IMR-90 (cell line): ENCODE measurements around the gene MARVELD3. TPM values are rescaled to one million over a fixed set of nuclear protein-coding genes. Genes with fewer than 3 reads are reported as not detected.

ENCODE experiments used
- ATAC-seq: fragments of 200-7000 bp; cut with Tn5 transposase; 2 replicates; pipeline ENCODE4 v1.9.1; 2020; ENCODE audit warnings: low read depth, mild to moderate bottlenecking, moderate library complexity
- BruUV-seq: library from RNA; stranded (reverse); fragments of 400-500 nt; replicated peaks from 2 replicates; lab custom pipeline; 2021; lab: Mats Ljungman, UMichigan
- CTCF ChIA-PET: fragments of 300-600 bp; formaldehyde crosslinking; extraction: SDS; loops from one replicate; lab custom pipeline; 2021; ENCODE audit warnings: antibody characterized with exemption; lab: Yijun Ruan, JAX
- POLR2A ChIA-PET: fragments of 300-600 bp; sonication (Branson Sonifier 250); formaldehyde crosslinking; loops from one replicate; lab custom pipeline; 2022; ENCODE audit warnings: antibody characterized with exemption; ENCODE audit not compliant: unreplicated experiment; lab: Charles Lee
- DNase-seq: peaks from one replicate; pipeline ENCODE4 v3.0.0; 2013
- H2AFZ ChIP-seq: replicated peaks from 2 replicates; pipeline ENCODE3; 2013; ENCODE audit warnings: low read length, mild to moderate bottlenecking; ENCODE audit not compliant: poor library complexity
- H2AK5ac ChIP-seq: 2 replicates; pipeline ENCODE4 v1.6.1; 2013; ENCODE audit warnings: low read depth, low read length, inconsistent platforms
- H2AK9ac ChIP-seq: replicated peaks from 2 replicates; pipeline ENCODE3; 2013; ENCODE audit warnings: mild to moderate bottlenecking, low read depth, low read length, moderate library complexity; ENCODE audit not compliant: poor library complexity
- H2BK120ac ChIP-seq: 2 replicates; pipeline ENCODE4 v1.6.1; 2013; ENCODE audit warnings: low read depth, low read length, inconsistent platforms
- H2BK15ac ChIP-seq: 3 replicates; pipeline ENCODE4 v1.6.1; 2013; ENCODE audit warnings: low read depth, low read length, inconsistent platforms
- H2BK20ac ChIP-seq: 2 replicates; pipeline ENCODE4 v1.6.1; 2013; ENCODE audit warnings: low read depth, mild to moderate bottlenecking, inconsistent platforms, low read length, moderate library complexity
- H2BK5ac ChIP-seq: 2 replicates; pipeline ENCODE4 v1.6.1; 2013; ENCODE audit warnings: mild to moderate bottlenecking, low read depth, low read length, inconsistent platforms; ENCODE audit not compliant: poor library complexity, severe bottlenecking
- H3K14ac ChIP-seq: replicated peaks from 2 replicates; pipeline ENCODE4 v1.6.1; 2013; ENCODE audit warnings: low read depth, low read length, inconsistent platforms
- H3K18ac ChIP-seq: 2 replicates; pipeline ENCODE4 v1.6.1; 2013; ENCODE audit warnings: low read depth, low read length, control low read depth
- H3K23ac ChIP-seq: 2 replicates; pipeline ENCODE4 v1.6.1; 2013; ENCODE audit warnings: low read depth, low read length, inconsistent platforms
- H3K27ac ChIP-seq: 2 replicates; pipeline ENCODE4 v1.5.1; 2013; ENCODE audit warnings: mild to moderate bottlenecking, control low read depth, low read length; ENCODE audit not compliant: insufficient read depth
- H3K27me3 ChIP-seq: 2 replicates; pipeline ENCODE4 v1.6.1; 2013; ENCODE audit warnings: low read length; ENCODE audit not compliant: control insufficient read depth, insufficient read depth
- H3K36me3 ChIP-seq: 2 replicates; pipeline ENCODE4 v1.6.1; 2013; ENCODE audit warnings: low read length, mixed read lengths; ENCODE audit not compliant: control insufficient read depth, insufficient read depth
- H3K4ac ChIP-seq: 2 replicates; pipeline ENCODE4 v1.6.1; 2013; ENCODE audit warnings: low read depth, low read length, inconsistent platforms
- H3K4me1 ChIP-seq: 2 replicates; pipeline ENCODE4 v1.6.1; 2013; ENCODE audit warnings: low read length, mixed read lengths; ENCODE audit not compliant: control insufficient read depth, insufficient read depth
- H3K4me2 ChIP-seq: 2 replicates; pipeline ENCODE4 v1.6.1; 2013; ENCODE audit warnings: low read depth, mild to moderate bottlenecking, control low read depth, low read length, moderate library complexity
- H3K4me3 ChIP-seq: 2 replicates; pipeline ENCODE4 v1.5.1; 2013; ENCODE audit warnings: low read depth, mild to moderate bottlenecking, control low read depth, low read length, moderate library complexity; ENCODE audit not compliant: insufficient read depth
- H3K56ac ChIP-seq: 2 replicates; pipeline ENCODE4 v1.6.1; 2013; ENCODE audit warnings: low read length, inconsistent platforms; ENCODE audit not compliant: insufficient read depth; ENCODE audit errors: extremely low read depth
- H3K79me1 ChIP-seq, 2 experiments: 2 replicates each; pipeline ENCODE4 v1.6.1; 2013; ENCODE audit warnings: low read length in 2 of 2, inconsistent platforms in 1 of 2, low read depth in 1 of 2
- H3K9ac ChIP-seq: 2 replicates; pipeline ENCODE4 v1.6.1; 2013; ENCODE audit warnings: low read depth, low read length, control low read depth
- H3K9me1 ChIP-seq: 2 replicates; pipeline ENCODE4 v1.6.1; 2013; ENCODE audit warnings: low read length, inconsistent platforms; ENCODE audit not compliant: insufficient read depth
- H3K9me3 ChIP-seq: 2 replicates; pipeline ENCODE4 v1.6.1; 2013; ENCODE audit warnings: low read length; ENCODE audit not compliant: control insufficient read depth, insufficient read depth
- H4K20me1 ChIP-seq: 2 replicates; pipeline ENCODE4 v1.6.1; 2013; ENCODE audit warnings: low read length, inconsistent platforms; ENCODE audit not compliant: insufficient read depth
- H4K5ac ChIP-seq: 2 replicates; pipeline ENCODE4 v1.6.1; 2013; ENCODE audit warnings: mild to moderate bottlenecking, low read depth, low read length, control low read depth
- H4K8ac ChIP-seq, 2 experiments: 2 replicates each; pipeline ENCODE4 v1.6.1; 2013; ENCODE audit warnings: low read depth in 2 of 2, low read length in 2 of 2, control low read depth in 1 of 2, inconsistent platforms in 1 of 2
- H4K91ac ChIP-seq: 2 replicates; pipeline ENCODE4 v1.6.1; 2013; ENCODE audit warnings: low read depth, low read length, inconsistent platforms; ENCODE audit not compliant: insufficient read depth
- BHLHE40 ChIP-seq: fragments of 150-350 bp; IDR thresholded peaks from 2 replicates; pipeline ENCODE4 v1.6.1; 2016; ENCODE audit warnings: mild to moderate bottlenecking, low read depth, low read length
- FOS ChIP-seq: fragments of 150-350 bp; IDR thresholded peaks from 2 replicates; pipeline ENCODE4 v1.6.1; 2016; ENCODE audit warnings: low read depth, low read length
- MAZ ChIP-seq: IDR thresholded peaks from 2 replicates; pipeline ENCODE4 v1.6.1; 2012; ENCODE audit warnings: low read depth, mild to moderate bottlenecking, low read length, improper control_type of control experiment, moderate library complexity, borderline replicate concordance
- MXI1 ChIP-seq: IDR thresholded peaks from 2 replicates; pipeline ENCODE4 v1.6.1; 2012; ENCODE audit warnings: low read depth, mild to moderate bottlenecking, low read length, moderate library complexity, borderline replicate concordance
- RAD21 ChIP-seq: IDR thresholded peaks from 2 replicates; pipeline ENCODE4 v1.6.1; 2012; ENCODE audit warnings: low read length, improper control_type of control experiment
- SMC3 ChIP-seq: fragments of 150-350 bp; IDR thresholded peaks from 2 replicates; pipeline ENCODE4 v1.6.1; 2016; ENCODE audit warnings: low read depth, mild to moderate bottlenecking, antibody characterized with exemption, low read length, moderate library complexity
- WGBS, 2 experiments: methylation state at CpG; one replicate each; pipeline versions ENCODE4 v1.1.5 to v1.1.7; 2013; ENCODE audit warnings: missing lambda C conversion rate in 2 of 2; ENCODE audit not compliant: insufficient read length in 1 of 2; ENCODE audit errors: extremely low coverage in 2 of 2; 5-methylcytosine and 5-hydroxymethylcytosine counted together
- dilution Hi-C: fragments of 300-500 bp; cut with HindIII; formaldehyde crosslinking; loops from one replicate; pipeline ENCODE4 v1.14.3; 2018; ENCODE audit warnings: low sequenced_read_pairs; ENCODE audit not compliant: unreplicated experiment
- in situ Hi-C: fragments of 300-500 bp; cut with MboI; formaldehyde crosslinking; loops from 3 replicates; pipeline ENCODE4 v1.14.3; 2019; ENCODE audit warnings: low sequenced_read_pairs, inconsistent platforms, mixed read lengths
- intact Hi-C: fragments of 100-400 bp; cut with micrococcal nuclease; formaldehyde crosslinking; loops from 2 replicates; pipeline ENCODE4 v1.10.0; 2022
- polyA plus RNA-seq, 3 experiments: library from polyadenylated mRNA; depleted of rRNA; stranded (reverse); fragments of >200 nt; gene quantifications; 2 replicates each; pipeline ENCODE4 v1.2.3, GENCODE V29; 2012; ENCODE audit warnings: low replicate concordance in 1 of 3
- total RNA-seq: library from RNA; depleted of rRNA; stranded (reverse); fragments of >200 nt; gene quantifications from 2 replicates; pipeline ENCODE4 v1.2.3, GENCODE V29; 2012
- TF ChIP-seq, protein P1 (sequence below): fragments of 150-350 bp; IDR thresholded peaks from 2 replicates; pipeline ENCODE4 v1.6.1; 2017; ENCODE audit warnings: mild to moderate bottlenecking, antibody characterized with exemption, low read length, low read depth
- TF ChIP-seq, protein P2 (sequence below): conservative IDR thresholded peaks from 2 replicates; pipeline ENCODE4 v1.5.1; 2012; ENCODE audit warnings: mild to moderate bottlenecking, low read depth, low read length, improper control_type of control experiment

Gene MARVELD3
- total and polyA plus RNA-seq, 2 of the 4 experiments (the other 2 are of a cell fraction): not detected

DNA sequence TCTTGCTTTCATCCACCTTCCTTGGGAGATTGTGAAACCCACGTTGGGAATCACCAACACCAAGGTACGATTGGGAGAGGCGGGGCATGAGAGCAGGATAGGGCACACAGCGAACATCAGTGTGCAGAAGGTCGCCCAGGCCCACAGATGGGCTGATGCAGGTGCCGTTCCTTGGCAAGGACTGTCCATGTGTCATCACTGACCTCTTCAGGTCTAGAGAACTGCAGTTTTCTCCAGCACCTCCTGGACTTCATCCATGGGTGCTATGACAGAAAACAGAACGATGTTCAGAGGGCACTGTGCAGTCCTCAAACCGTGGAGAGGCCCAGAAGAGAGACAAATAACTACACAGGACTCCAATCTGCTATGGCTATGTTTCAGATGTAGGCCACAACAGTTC, 25.2 kb upstream of the MARVELD3 start:
- no peak overlapping the region for H2BK120ac ChIP-seq
- in situ Hi-C loops: no loop called here
- no peak overlapping the region for H3K14ac ChIP-seq
- H4K8ac ChIP-seq: no peak overlapping the region
- ChIA-PET POLR2A (no interaction called here), CTCF (no interaction called here)
- DNase-seq (no peak), ATAC-seq (no peak)
- H4K5ac ChIP-seq: no peak overlapping the region
- H2BK20ac ChIP-seq: no peak overlapping the region
- H3K36me3 ChIP-seq: no peaks in the 10 kb centered on the region
- H3K9ac ChIP-seq: no peak overlapping the region
- TF ChIP-seq SMC3 (no peak), BHLHE40 (no peak), MAZ (no peak), FOS (no peak), RAD21 (no peak), MXI1 (no peak)
- TF ChIP-seq, protein P1, sequence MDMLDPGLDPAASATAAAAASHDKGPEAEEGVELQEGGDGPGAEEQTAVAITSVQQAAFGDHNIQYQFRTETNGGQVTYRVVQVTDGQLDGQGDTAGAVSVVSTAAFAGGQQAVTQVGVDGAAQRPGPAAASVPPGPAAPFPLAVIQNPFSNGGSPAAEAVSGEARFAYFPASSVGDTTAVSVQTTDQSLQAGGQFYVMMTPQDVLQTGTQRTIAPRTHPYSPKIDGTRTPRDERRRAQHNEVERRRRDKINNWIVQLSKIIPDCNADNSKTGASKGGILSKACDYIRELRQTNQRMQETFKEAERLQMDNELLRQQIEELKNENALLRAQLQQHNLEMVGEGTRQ: no peak
- TF ChIP-seq, protein P2, sequence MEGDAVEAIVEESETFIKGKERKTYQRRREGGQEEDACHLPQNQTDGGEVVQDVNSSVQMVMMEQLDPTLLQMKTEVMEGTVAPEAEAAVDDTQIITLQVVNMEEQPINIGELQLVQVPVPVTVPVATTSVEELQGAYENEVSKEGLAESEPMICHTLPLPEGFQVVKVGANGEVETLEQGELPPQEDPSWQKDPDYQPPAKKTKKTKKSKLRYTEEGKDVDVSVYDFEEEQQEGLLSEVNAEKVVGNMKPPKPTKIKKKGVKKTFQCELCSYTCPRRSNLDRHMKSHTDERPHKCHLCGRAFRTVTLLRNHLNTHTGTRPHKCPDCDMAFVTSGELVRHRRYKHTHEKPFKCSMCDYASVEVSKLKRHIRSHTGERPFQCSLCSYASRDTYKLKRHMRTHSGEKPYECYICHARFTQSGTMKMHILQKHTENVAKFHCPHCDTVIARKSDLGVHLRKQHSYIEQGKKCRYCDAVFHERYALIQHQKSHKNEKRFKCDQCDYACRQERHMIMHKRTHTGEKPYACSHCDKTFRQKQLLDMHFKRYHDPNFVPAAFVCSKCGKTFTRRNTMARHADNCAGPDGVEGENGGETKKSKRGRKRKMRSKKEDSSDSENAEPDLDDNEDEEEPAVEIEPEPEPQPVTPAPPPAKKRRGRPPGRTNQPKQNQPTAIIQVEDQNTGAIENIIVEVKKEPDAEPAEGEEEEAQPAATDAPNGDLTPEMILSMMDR: no peak
- no peak overlapping the region for H3K18ac ChIP-seq
- H3K23ac ChIP-seq: no peak overlapping the region
- H3K4me2 ChIP-seq: no peak overlapping the region
- no peak overlapping the region for H3K27ac ChIP-seq
- BruUV-seq: no TSS peak
- H3K4ac ChIP-seq: no peak overlapping the region
- H2AK9ac ChIP-seq: no peak overlapping the region
- H2AFZ ChIP-seq: no peak overlapping the region
- H2BK5ac ChIP-seq: no peak overlapping the region
- no peak overlapping the region for H3K4me3 ChIP-seq
- no peaks in the 10 kb centered on the region for H3K79me1 ChIP-seq
- no peak overlapping the region for H3K56ac ChIP-seq
- dilution Hi-C loops: no loop called here
- no peaks in the 10 kb centered on the region for H3K9me1 ChIP-seq
- H3K4me1 ChIP-seq: no peaks in the 10 kb centered on the region
- intact Hi-C loops: no loop called here
- H4K91ac ChIP-seq: no peak overlapping the region
- H4K20me1 ChIP-seq: no peaks in the 10 kb centered on the region
- no peak overlapping the region for H2AK5ac ChIP-seq
- H3K9me3 ChIP-seq: no peaks in the 10 kb centered on the region
- WGBS, 2 experiments: 66% methylated on average over 4 of the region's 8 CpGs; no CpG with 5 or more reads in 1 of the 2 experiments
- H3K27me3 ChIP-seq: peaks cover 2% of the 10 kb centered on the region; the same call in 1 of the 2 replicates
- H2BK15ac ChIP-seq: no peak overlapping the region
